ENCODE data around the gene GLT8D2.

Gene GLT8D2

DNA sequence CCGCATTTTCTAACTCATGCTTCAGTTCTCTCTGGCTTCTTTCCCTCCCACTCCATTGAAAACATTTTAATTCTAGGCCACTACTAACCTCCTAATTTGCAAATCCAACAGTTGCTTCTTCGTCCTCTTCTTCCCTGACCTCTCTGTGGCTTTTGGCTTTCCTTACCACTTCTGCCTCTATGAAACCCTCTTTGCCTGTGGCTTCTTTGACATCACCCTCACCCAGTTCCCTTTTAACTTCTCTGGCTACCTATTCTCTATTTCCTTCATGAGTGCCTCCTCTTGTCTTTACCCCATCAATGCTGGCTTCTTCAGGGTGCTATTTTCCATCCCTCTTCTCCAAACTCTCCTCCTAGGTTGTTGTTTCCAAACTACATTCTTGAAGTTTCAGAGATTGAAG lies 10.0 kb upstream of the GLT8D2 start:
- no peak for TF ChIP-seq TOX (CRISPR knock-in tag; IDR thresholded peaks at IDR 0.05; ENCODE audit: borderline replicate concordance)
- TF ChIP-seq, protein P1, sequence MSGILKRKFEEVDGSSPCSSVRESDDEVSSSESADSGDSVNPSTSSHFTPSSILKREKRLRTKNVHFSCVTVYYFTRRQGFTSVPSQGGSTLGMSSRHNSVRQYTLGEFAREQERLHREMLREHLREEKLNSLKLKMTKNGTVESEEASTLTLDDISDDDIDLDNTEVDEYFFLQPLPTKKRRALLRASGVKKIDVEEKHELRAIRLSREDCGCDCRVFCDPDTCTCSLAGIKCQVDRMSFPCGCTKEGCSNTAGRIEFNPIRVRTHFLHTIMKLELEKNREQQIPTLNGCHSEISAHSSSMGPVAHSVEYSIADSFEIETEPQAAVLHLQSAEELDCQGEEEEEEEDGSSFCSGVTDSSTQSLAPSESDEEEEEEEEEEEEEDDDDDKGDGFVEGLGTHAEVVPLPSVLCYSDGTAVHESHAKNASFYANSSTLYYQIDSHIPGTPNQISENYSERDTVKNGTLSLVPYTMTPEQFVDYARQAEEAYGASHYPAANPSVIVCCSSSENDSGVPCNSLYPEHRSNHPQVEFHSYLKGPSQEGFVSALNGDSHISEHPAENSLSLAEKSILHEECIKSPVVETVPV (CRISPR knock-in tag; IDR thresholded peaks at IDR 0.05), result no peak
- no peak for ATAC-seq

DNA sequence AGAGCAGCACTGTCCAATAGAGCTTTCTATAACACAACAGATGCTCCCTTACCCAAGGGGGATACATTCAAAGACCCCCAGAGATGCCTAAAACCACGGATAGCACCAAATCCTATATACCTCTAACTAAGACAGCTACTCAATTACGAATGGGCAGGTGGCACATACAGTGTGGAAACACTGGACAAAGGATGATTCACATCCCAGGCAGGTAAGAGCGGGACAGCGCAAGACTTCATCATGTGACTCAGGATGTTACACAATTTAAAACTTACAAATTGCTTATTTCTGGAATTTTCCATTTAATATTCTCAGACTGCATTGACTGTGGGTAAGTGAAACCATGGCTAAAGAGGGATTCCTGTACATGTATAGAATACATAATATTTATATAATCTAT lies 8.8 kb upstream of the GLT8D2 start:
- ATAC-seq, result no peak
- TF ChIP-seq RARB (CRISPR knock-in tag; IDR thresholded peaks at IDR 0.05) (no peak), ISL1 (CRISPR knock-in tag; IDR thresholded peaks at IDR 0.05) (no peak), ZFP3 (CRISPR knock-in tag; IDR thresholded peaks at IDR 0.05) (no peak), ARNTL (CRISPR knock-in tag; IDR thresholded peaks at IDR 0.05; ENCODE audit: borderline replicate concordance, low read depth) (no peak), PPARA (CRISPR knock-in tag; IDR thresholded peaks at IDR 0.05; ENCODE audit: borderline replicate concordance) (no peak), ZFP30 (CRISPR knock-in tag; IDR thresholded peaks at IDR 0.05) (no peak), CSDC2 (CRISPR knock-in tag; IDR thresholded peaks at IDR 0.05) (no peak), OSR1 (CRISPR knock-in tag; IDR thresholded peaks at IDR 0.05) (no peak), BACH2 (CRISPR knock-in tag; IDR thresholded peaks at IDR 0.05; ENCODE audit: borderline replicate concordance) (no peak), SNAI2 (CRISPR knock-in tag; IDR thresholded peaks at IDR 0.05) (no peak)
- TF ChIP-seq, protein P2, sequence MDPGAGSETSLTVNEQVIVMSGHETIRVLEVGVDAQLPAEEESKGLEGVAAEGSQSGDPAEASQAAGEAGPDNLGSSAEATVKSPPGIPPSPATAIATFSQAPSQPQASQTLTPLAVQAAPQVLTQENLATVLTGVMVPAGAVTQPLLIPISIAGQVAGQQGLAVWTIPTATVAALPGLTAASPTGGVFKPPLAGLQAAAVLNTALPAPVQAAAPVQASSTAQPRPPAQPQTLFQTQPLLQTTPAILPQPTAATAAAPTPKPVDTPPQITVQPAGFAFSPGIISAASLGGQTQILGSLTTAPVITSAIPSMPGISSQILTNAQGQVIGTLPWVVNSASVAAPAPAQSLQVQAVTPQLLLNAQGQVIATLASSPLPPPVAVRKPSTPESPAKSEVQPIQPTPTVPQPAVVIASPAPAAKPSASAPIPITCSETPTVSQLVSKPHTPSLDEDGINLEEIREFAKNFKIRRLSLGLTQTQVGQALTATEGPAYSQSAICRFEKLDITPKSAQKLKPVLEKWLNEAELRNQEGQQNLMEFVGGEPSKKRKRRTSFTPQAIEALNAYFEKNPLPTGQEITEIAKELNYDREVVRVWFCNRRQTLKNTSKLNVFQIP (CRISPR knock-in tag; IDR thresholded peaks at IDR 0.05; ENCODE audit: borderline replicate concordance, low read depth), result no peak

DNA sequence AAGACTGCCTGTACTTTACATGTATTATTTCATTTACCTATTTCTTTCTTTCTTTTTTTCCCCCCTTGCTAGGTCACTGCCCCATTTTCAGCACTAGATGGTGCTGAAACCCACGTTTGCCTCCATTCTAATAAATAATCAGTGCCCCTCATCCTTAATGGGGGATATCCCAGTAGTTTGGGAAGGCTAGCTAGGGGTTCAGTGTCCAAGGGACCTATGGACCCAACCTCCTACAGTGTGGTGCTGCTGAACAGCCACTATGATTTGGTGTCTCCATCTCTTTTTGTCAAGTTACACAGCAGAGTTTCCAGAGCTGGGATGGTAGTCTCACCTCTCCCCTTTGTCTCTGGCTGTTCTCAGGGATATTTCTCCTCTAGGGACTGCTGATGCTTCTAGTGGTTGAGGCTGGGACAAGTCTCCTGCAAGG lies 7.8 kb upstream of the GLT8D2 start:
- ATAC-seq, result peak; percentile 44; the same call in 2 of the 3 replicates
- TF ChIP-seq ZNF565 (CRISPR knock-in tag; conservative IDR thresholded peaks at IDR 0.05; ENCODE audit: low read depth) (no peak), PPARA (CRISPR knock-in tag; IDR thresholded peaks at IDR 0.05; ENCODE audit: borderline replicate concordance) (no peak), SNAI2 (CRISPR knock-in tag; IDR thresholded peaks at IDR 0.05) (no peak), GLIS3 (CRISPR knock-in tag; IDR thresholded peaks at IDR 0.05) (no peak), ISL1 (CRISPR knock-in tag; IDR thresholded peaks at IDR 0.05) (no peak), TOX (CRISPR knock-in tag; IDR thresholded peaks at IDR 0.05; ENCODE audit: borderline replicate concordance) (no peak), BACH2 (CRISPR knock-in tag; IDR thresholded peaks at IDR 0.05; ENCODE audit: borderline replicate concordance) (no peak), RARB (CRISPR knock-in tag; IDR thresholded peaks at IDR 0.05) (no peak), ZFP30 (CRISPR knock-in tag; IDR thresholded peaks at IDR 0.05) (no peak), OSR1 (CRISPR knock-in tag; IDR thresholded peaks at IDR 0.05) (no peak), CSDC2 (CRISPR knock-in tag; IDR thresholded peaks at IDR 0.05) (no peak)
- TF ChIP-seq, protein P3, sequence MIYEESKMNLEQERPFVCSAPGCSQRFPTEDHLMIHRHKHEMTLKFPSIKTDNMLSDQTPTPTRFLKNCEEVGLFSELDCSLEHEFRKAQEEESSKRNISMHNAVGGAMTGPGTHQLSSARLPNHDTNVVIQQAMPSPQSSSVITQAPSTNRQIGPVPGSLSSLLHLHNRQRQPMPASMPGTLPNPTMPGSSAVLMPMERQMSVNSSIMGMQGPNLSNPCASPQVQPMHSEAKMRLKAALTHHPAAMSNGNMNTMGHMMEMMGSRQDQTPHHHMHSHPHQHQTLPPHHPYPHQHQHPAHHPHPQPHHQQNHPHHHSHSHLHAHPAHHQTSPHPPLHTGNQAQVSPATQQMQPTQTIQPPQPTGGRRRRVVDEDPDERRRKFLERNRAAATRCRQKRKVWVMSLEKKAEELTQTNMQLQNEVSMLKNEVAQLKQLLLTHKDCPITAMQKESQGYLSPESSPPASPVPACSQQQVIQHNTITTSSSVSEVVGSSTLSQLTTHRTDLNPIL (CRISPR knock-in tag; IDR thresholded peaks at IDR 0.05; ENCODE audit: low read depth), result no peak
- TF ChIP-seq, protein P2 (CRISPR knock-in tag; IDR thresholded peaks at IDR 0.05; ENCODE audit: borderline replicate concordance, low read depth), result no peak
- TF ChIP-seq, protein P1 (CRISPR knock-in tag; IDR thresholded peaks at IDR 0.05), result no peak
- TF ChIP-seq, protein P4, sequence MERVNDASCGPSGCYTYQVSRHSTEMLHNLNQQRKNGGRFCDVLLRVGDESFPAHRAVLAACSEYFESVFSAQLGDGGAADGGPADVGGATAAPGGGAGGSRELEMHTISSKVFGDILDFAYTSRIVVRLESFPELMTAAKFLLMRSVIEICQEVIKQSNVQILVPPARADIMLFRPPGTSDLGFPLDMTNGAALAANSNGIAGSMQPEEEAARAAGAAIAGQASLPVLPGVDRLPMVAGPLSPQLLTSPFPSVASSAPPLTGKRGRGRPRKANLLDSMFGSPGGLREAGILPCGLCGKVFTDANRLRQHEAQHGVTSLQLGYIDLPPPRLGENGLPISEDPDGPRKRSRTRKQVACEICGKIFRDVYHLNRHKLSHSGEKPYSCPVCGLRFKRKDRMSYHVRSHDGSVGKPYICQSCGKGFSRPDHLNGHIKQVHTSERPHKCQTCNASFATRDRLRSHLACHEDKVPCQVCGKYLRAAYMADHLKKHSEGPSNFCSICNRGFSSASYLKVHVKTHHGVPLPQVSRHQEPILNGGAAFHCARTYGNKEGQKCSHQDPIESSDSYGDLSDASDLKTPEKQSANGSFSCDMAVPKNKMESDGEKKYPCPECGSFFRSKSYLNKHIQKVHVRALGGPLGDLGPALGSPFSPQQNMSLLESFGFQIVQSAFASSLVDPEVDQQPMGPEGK (CRISPR knock-in tag; IDR thresholded peaks at IDR 0.05; ENCODE audit: borderline replicate concordance), result no peak

Measured in SK-N-SH treated with all-trans-retinoic acid at 6 μM for 48 hours (cell line).